ENCODE data around the gene ANKRD11. TPM values are rescaled to one million over a fixed set of nuclear protein-coding genes. Genes with fewer than 3 reads are reported as not detected.
A peak's percentile ranks its signal among the peaks of the same experiment; 100 is the strongest.

The ANKRD11 gene
- total RNA-seq, 2 experiments from 2014 or later: 184 to 235 TPM

GRCh38 chr16:89449726-89450335, 40.5 kb downstream of the ANKRD11 start:
- Mint-ChIP-seq H3K27ac (peak overlapping the region; percentile 1), H3K4me1 (peaks cover 86% of the 10 kb centered on the region)
- CTCF ChIA-PET: interaction anchor here (0.6 to 1.5 kb wide), 2 partner anchors 8 to 328 kb away, joined by 3 to 5 read pairs; no protein-coding TSS in a partner anchor

GRCh38 chr16:89448656-89449055, 41.7 kb downstream of the ANKRD11 start:
- ATAC-seq: no peak
- no peak for DNase-seq
- Mint-ChIP-seq H3K27me3 (no peaks in the 10 kb centered on the region), H3K27ac (no peak overlapping the region), H3K4me1 (peaks cover 90% of the 10 kb centered on the region), H3K36me3 (no peaks in the 10 kb centered on the region), H3K4me3 (no peak overlapping the region), H3K9me3 (ENCODE audit: low read depth) (no peaks in the 10 kb centered on the region)
- CTCF ChIA-PET: interaction anchor here (1.5 kb wide), 1 partner anchor 9 kb away, joined by 5 read pairs; no protein-coding TSS in a partner anchor

More at GRCh38 chr16:89449726-89450335, 40.5 kb downstream of the ANKRD11 start:
- Mint-ChIP-seq H3K9me3 (ENCODE audit: low read depth) (no peaks in the 10 kb centered on the region), H3K27me3 (no peaks in the 10 kb centered on the region), H3K36me3 (peaks cover 3% of the 10 kb centered on the region), H3K4me3 (no peak overlapping the region)
- ATAC-seq: no peak
- DNase-seq: no peak

GRCh38 chr16:89446975-89447293, 43.4 kb downstream of the ANKRD11 start:
- Mint-ChIP-seq H3K27me3 (no peaks in the 10 kb centered on the region), H3K4me3 (peak overlapping the region; percentile 21), H3K36me3 (peaks cover 3% of the 10 kb centered on the region), H3K4me1 (peaks cover 90% of the 10 kb centered on the region), H3K27ac (peak overlapping the region; percentile 71), H3K9me3 (ENCODE audit: low read depth) (no peaks in the 10 kb centered on the region)
- CTCF ChIA-PET: interaction anchor here (0.8 kb wide), 2 partner anchors 8 to 18 kb away, joined by 3 read pairs; no protein-coding TSS in a partner anchor
- ATAC-seq (no peak), DNase-seq (no peak)

GRCh38 chr16:89446136-89446974, 44.0 kb downstream of the ANKRD11 start:
- Mint-ChIP-seq H3K4me1 (peaks cover 90% of the 10 kb centered on the region), H3K27me3 (no peaks in the 10 kb centered on the region), H3K9me3 (ENCODE audit: low read depth) (no peaks in the 10 kb centered on the region), H3K36me3 (peaks cover 3% of the 10 kb centered on the region), H3K27ac (peak overlapping the region; percentile 71), H3K4me3 (peak overlapping the region; percentile 21)
- ATAC-seq (peak; percentile 54), DNase-seq (peak; percentile 64)
- CTCF ChIA-PET: interaction anchor here (0.6 to 1.2 kb wide), 4 partner anchors 9 to 39 kb away, joined by 3 to 6 read pairs (median 3); no protein-coding TSS in a partner anchor

- CTCF ChIA-PET: interaction anchor here (0.7 to 1.3 kb wide), 4 partner anchors 9 to 352 kb away, joined by 3 to 6 read pairs (median 4); no protein-coding TSS in a partner anchor
- Mint-ChIP-seq H3K9me3 (ENCODE audit: low read depth) (no peaks in the 10 kb centered on the region), H3K27ac (no peak overlapping the region), H3K36me3 (peaks cover 9% of the 10 kb centered on the region), H3K27me3 (no peaks in the 10 kb centered on the region), H3K4me1 (peaks cover 90% of the 10 kb centered on the region), H3K4me3 (no peak overlapping the region)
- ATAC-seq (no peak), DNase-seq (no peak)
Measured at GRCh38 chr16:89445166-89445565, 45.2 kb downstream of the ANKRD11 start.

GRCh38 chr16:89444728-89445127, 45.6 kb downstream of the ANKRD11 start:
- H3K27ac Mint-ChIP-seq: peak overlapping the region; percentile 52
- DNase-seq: no peak

GRCh38 chr16:89444151-89444723, 46.1 kb downstream of the ANKRD11 start:
- peak overlapping the region; percentile 37 for H3K27ac Mint-ChIP-seq
- H3K4me3 Mint-ChIP-seq: no peak overlapping the region
- peaks cover 93% of the 10 kb centered on the region for H3K4me1 Mint-ChIP-seq
- H3K9me3 Mint-ChIP-seq (ENCODE audit: low read depth): no peaks in the 10 kb centered on the region
- CTCF ChIA-PET: interaction anchor here (0.8 to 1.3 kb wide), 3 partner anchors 10 to 38 kb away, joined by 3 read pairs; no protein-coding TSS in a partner anchor
- H3K27me3 Mint-ChIP-seq: no peaks in the 10 kb centered on the region
- ATAC-seq (no peak), DNase-seq (no peak)
- peaks cover 9% of the 10 kb centered on the region for H3K36me3 Mint-ChIP-seq

More at GRCh38 chr16:89444728-89445127, 45.6 kb downstream of the ANKRD11 start:
- ATAC-seq: no peak
- CTCF ChIA-PET: interaction anchor here (0.8 to 1.3 kb wide), 3 partner anchors 10 to 37 kb away, joined by 3 read pairs; no protein-coding TSS in a partner anchor
- H3K9me3 Mint-ChIP-seq (ENCODE audit: low read depth): no peaks in the 10 kb centered on the region
- no peak overlapping the region for H3K4me3 Mint-ChIP-seq
- no peaks in the 10 kb centered on the region for H3K27me3 Mint-ChIP-seq
- peaks cover 90% of the 10 kb centered on the region for H3K4me1 Mint-ChIP-seq
- peaks cover 9% of the 10 kb centered on the region for H3K36me3 Mint-ChIP-seq

- H3K4me1 Mint-ChIP-seq: peaks cover 94% of the 10 kb centered on the region
- no peaks in the 10 kb centered on the region for H3K9me3 Mint-ChIP-seq (ENCODE audit: low read depth)
- no peak overlapping the region for H3K27ac Mint-ChIP-seq
- peaks cover 9% of the 10 kb centered on the region for H3K36me3 Mint-ChIP-seq
- ATAC-seq (no peak), DNase-seq (no peak)
- CTCF ChIA-PET: no interaction called here
- H3K4me3 Mint-ChIP-seq: no peak overlapping the region
- no peaks in the 10 kb centered on the region for H3K27me3 Mint-ChIP-seq
Measured at GRCh38 chr16:89443727-89444084, 46.7 kb downstream of the ANKRD11 start.

GRCh38 chr16:89442990-89443726, 47.2 kb downstream of the ANKRD11 start:
- Mint-ChIP-seq H3K27ac (peak overlapping the region; percentile 75), H3K27me3 (no peaks in the 10 kb centered on the region), H3K4me1 (peaks cover 90% of the 10 kb centered on the region), H3K36me3 (peaks cover 9% of the 10 kb centered on the region), H3K9me3 (ENCODE audit: low read depth) (no peaks in the 10 kb centered on the region), H3K4me3 (no peak overlapping the region)
- ATAC-seq (no peak), DNase-seq (no peak)
- CTCF ChIA-PET: interaction anchor here (1.2 kb wide), 1 partner anchor 12 kb away, joined by 3 read pairs; no protein-coding TSS in a partner anchor

GRCh38 chr16:89442588-89442987, 47.8 kb downstream of the ANKRD11 start:
- Mint-ChIP-seq H3K36me3 (peaks cover 9% of the 10 kb centered on the region), H3K27me3 (no peaks in the 10 kb centered on the region), H3K27ac (peak overlapping the region; percentile 75), H3K4me3 (no peak overlapping the region), H3K4me1 (peaks cover 91% of the 10 kb centered on the region), H3K9me3 (ENCODE audit: low read depth) (no peaks in the 10 kb centered on the region)
- no peak for ATAC-seq
- no peak for DNase-seq
- CTCF ChIA-PET: interaction anchor here (1.2 kb wide), 1 partner anchor 13 kb away, joined by 3 read pairs; no protein-coding TSS in a partner anchor

- H3K27me3 Mint-ChIP-seq: no peaks in the 10 kb centered on the region
- H3K27ac Mint-ChIP-seq: peak overlapping the region; percentile 64
- DNase-seq (no peak), ATAC-seq (no peak)
- peaks cover 91% of the 10 kb centered on the region for H3K4me1 Mint-ChIP-seq
- CTCF ChIA-PET: no interaction called here
- peaks cover 21% of the 10 kb centered on the region for H3K36me3 Mint-ChIP-seq
- no peak overlapping the region for H3K4me3 Mint-ChIP-seq
- H3K9me3 Mint-ChIP-seq (ENCODE audit: low read depth): no peaks in the 10 kb centered on the region
Measured at GRCh38 chr16:89439659-89440058, 50.7 kb downstream of the ANKRD11 start.

GRCh38 chr16:89437991-89438390, 52.4 kb downstream of the ANKRD11 start:
- no peak for DNase-seq
- no peak overlapping the region for H3K27ac Mint-ChIP-seq
- H3K36me3 Mint-ChIP-seq: peaks cover 25% of the 10 kb centered on the region
- no peaks in the 10 kb centered on the region for H3K9me3 Mint-ChIP-seq (ENCODE audit: low read depth)
- H3K27me3 Mint-ChIP-seq: no peaks in the 10 kb centered on the region
- H3K4me3 Mint-ChIP-seq: no peak overlapping the region
- no peak for ATAC-seq
- CTCF ChIA-PET: no interaction called here
- H3K4me1 Mint-ChIP-seq: peaks cover 85% of the 10 kb centered on the region
